Fibroblast of skin of left biceps (primary cell): Measurements from ENCODE around the gene PTPN11.
"Not testable (repeated sequence)": the region's sequence is repeated elsewhere in the genome, so short reads cannot be mapped to it uniquely, and the experiment has no call there.

ENCODE experiments used
- DNase-seq, 2 experiments: peaks; one replicate each; pipeline ENCODE4 v3.0.0-alpha.2; 2013; ENCODE audit warnings: low read depth in 2 of 2

PTPN11 gene

GRCh38 chr12:112514926-112515642 is 96.3 kb downstream of the PTPN11 start:
- DNase-seq, result no peak

- DNase-seq, result no peak
These were observed 97.1 kb downstream of the PTPN11 start for GRCh38 chr12:112515868-112516267.

GRCh38 chr12:112517730-112518364 is 99.1 kb downstream of the PTPN11 start:
- DNase-seq, result no peak

GRCh38 chr12:112518365-112518735 is 99.6 kb downstream of the PTPN11 start:
- no peak for DNase-seq

GRCh38 chr12:112519841-112520340 is 101.1 kb downstream of the PTPN11 start:
- not testable (repeated sequence) for DNase-seq

GRCh38 chr12:112523856-112524255 is 105.1 kb downstream of the PTPN11 start:
- no peak for DNase-seq

- DNase-seq, result no peak
These were observed 105.5 kb downstream of the PTPN11 start for GRCh38 chr12:112524269-112524668.

GRCh38 chr12:112524676-112525425 is 106.1 kb downstream of the PTPN11 start:
- no peak for DNase-seq

- DNase-seq, result no peak
These were observed 106.7 kb downstream of the PTPN11 start for GRCh38 chr12:112525426-112525809.

GRCh38 chr12:112527082-112527481 is 108.3 kb downstream of the PTPN11 start:
- no peak for DNase-seq

- DNase-seq, result no peak
These were observed 108.8 kb downstream of the PTPN11 start for GRCh38 chr12:112527501-112527900.

GRCh38 chr12:112528521-112528920 is 109.8 kb downstream of the PTPN11 start:
- DNase-seq, result no peak

- no peak for DNase-seq
These were observed 112.2 kb downstream of the PTPN11 start for GRCh38 chr12:112530941-112531340.

GRCh38 chr12:112532106-112532505 is 113.4 kb downstream of the PTPN11 start:
- DNase-seq, result no peak

GRCh38 chr12:112533528-112533927 is 114.8 kb downstream of the PTPN11 start:
- DNase-seq, result no peak

GRCh38 chr12:112535017-112535416 is 116.3 kb downstream of the PTPN11 start:
- no peak for DNase-seq

GRCh38 chr12:112535637-112536366 is 117.1 kb downstream of the PTPN11 start:
- no peak for DNase-seq

GRCh38 chr12:112536367-112536730 is 117.6 kb downstream of the PTPN11 start:
- DNase-seq, result no peak

- DNase-seq, result peak; percentile 4 to 5
These were observed 119.1 kb downstream of the PTPN11 start for GRCh38 chr12:112537710-112538396.

GRCh38 chr12:112538740-112539139 is 120.0 kb downstream of the PTPN11 start:
- DNase-seq, result no peak

GRCh38 chr12:112539221-112539620 is 120.5 kb downstream of the PTPN11 start:
- DNase-seq, result no peak
